ENCODE results near the gene SOD2. TPM values are rescaled to one million over a fixed set of nuclear protein-coding genes. Genes with fewer than 3 reads are reported as not detected.
"Not testable (repeated sequence)": the region's sequence is repeated elsewhere in the genome, so short reads cannot be mapped to it uniquely, and the experiment has no call there.

SOD2 gene
- total RNA-seq, 1 donor: 775 TPM

DNA sequence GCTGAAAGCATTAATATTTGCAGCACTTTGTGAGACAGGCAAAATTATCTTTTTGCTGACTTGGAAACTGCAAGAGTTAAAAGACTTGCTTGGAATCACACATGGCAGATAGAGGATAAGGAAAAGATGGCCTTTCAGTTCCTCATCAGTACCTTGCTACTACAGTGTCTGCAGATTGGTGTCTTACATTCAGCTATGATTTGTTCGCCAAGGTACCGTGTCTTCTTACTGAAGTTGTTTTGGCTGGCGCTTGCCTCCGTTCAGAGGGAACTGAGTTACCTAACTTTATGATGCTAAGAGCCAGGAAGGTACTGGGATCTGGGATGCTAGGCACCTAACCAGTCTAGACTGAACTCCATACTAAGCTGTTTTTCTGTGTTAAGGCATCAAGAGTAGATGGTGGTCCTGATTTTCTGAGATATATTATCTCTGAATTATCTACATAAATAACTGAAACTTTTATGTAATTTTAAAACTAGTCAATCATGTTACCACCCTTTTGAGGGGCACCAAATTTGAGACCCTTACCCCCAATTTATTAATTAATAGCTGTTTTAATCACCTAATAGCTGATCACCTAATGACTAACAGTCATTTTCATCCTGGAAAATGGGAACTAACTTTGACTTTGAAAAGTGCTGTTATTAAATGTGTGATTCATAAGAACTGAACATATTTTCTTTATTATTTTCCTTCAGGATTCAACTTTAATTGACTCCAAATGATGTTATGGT lies 36.7 kb upstream of the SOD2 start:
- TF ChIP-seq, protein P1, sequence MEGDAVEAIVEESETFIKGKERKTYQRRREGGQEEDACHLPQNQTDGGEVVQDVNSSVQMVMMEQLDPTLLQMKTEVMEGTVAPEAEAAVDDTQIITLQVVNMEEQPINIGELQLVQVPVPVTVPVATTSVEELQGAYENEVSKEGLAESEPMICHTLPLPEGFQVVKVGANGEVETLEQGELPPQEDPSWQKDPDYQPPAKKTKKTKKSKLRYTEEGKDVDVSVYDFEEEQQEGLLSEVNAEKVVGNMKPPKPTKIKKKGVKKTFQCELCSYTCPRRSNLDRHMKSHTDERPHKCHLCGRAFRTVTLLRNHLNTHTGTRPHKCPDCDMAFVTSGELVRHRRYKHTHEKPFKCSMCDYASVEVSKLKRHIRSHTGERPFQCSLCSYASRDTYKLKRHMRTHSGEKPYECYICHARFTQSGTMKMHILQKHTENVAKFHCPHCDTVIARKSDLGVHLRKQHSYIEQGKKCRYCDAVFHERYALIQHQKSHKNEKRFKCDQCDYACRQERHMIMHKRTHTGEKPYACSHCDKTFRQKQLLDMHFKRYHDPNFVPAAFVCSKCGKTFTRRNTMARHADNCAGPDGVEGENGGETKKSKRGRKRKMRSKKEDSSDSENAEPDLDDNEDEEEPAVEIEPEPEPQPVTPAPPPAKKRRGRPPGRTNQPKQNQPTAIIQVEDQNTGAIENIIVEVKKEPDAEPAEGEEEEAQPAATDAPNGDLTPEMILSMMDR (IDR thresholded peaks at IDR 0.05; ENCODE audit: insufficient read depth, low read depth, low read length): no peak
- H3K4me3 ChIP-seq (ENCODE audit: low read depth, low read length): peak overlapping the region; percentile 90
- peak; percentile 28 for DNase-seq (ENCODE audit: low read depth)

DNA sequence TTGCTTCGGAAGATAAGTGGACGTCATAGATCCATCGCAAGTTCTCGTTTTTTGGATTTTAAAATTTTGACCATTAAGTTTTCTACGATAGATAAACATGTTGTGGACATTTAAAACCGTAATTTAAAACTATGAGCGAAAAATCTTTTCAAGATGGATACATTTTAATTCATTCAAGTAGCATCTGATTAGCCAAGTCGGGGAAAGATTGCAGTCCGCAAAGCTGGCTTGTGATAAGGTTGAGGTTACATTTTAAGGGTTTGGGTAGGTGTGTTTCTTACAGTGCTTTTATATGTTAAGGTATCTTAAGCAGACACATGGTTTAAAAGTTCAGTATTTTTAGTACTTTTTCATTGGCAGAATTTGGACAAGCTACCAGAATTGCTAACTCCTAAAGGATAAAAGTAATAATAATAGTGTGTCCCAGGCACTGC lies 35.5 kb upstream of the SOD2 start:
- no peak for DNase-seq (ENCODE audit: low read depth)
- peak overlapping the region; percentile 90 for H3K4me3 ChIP-seq (ENCODE audit: low read depth, low read length)
- TF ChIP-seq, protein P1 (IDR thresholded peaks at IDR 0.05; ENCODE audit: insufficient read depth, low read depth, low read length): no peak

DNA sequence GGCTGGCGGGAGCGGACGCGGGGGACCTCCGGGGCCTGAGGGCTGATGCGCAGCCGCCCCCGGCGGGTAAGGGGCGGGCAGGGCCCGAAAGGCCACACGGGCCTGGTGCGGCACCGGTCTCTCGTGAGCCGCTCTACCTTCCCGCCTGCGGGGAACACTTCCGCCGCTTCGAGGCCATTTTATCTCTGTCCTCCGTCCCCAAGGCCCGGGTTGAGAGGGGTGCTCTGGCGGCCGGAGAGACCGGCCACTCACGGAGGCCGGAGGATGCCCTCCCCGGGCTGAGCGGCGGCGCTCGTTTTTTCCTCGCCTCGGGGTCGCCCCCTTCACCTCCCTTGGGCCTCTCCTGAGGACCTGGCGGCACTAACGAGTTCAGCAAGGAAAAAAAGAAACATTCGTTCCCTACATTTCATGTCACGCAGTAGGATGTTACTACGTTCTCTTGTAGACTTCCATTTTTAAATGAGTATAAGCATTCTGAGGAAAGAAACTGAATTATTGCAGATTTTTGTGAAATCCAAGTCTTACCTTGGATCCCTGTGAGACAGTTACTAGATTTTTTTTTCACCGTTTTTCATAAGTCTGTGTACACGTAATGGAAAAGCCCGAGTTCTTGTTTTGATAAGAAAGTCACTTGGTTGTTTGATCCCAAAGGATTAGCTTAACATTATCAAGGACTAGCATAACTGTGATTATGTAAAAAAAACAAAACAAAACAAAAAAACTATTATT lies 34.8 kb upstream of the SOD2 start:
- TF ChIP-seq, protein P1 (IDR thresholded peaks at IDR 0.05; ENCODE audit: insufficient read depth, low read depth, low read length): no peak
- peak overlapping the region; percentile 90 for H3K4me3 ChIP-seq (ENCODE audit: low read depth, low read length)
- DNase-seq (ENCODE audit: low read depth): peak; percentile 71

DNA sequence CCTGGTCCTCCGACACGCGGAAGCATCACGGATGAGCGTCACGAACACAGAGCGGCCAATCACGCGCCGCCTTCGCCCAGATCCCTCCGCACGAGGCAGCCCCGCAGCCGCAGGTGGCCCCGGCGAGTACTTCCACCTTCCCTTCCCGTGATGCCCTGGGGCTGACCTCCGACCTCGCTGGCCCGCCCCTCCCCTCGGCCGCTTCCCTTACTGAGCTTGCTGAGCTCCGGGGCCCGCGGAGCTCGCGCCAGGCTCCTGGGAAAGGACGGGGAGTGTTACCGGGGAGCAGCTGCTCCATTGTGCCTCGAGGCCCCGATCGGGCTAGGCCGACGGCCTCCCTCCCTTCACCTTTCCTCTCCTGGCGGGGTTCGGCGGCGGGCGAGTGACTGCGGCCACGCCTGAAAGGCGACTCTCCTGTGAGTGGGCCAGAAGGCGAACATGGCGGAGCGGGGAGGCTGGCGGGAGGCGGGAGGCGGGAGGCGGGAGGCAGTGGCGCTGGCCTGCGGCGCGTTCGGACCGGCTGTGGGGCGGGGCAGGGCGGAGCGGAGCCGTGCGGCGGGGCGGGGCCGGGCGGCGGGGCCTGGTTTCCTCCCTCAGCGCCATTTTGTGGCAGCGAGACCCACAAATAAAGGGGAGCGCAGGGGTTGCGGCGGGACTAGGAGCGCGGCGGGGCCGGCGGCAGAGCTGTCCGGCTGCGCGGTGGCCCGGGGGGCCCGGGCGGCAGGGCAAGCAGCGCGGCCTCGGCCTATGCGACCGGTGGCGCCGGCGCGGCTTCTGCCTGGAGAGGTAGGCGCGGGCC lies 34.1 kb upstream of the SOD2 start, which contains the start of gene WTAP:
TSS of gene WTAP (plus strand) at position 589 of the 799 bp plus-strand sequence. CDS start 8,760 bp downstream, outside the sequence.
- peak within 1 kb of the TSS; percentile 90 for H3K4me3 ChIP-seq (ENCODE audit: low read depth, low read length)
- TF ChIP-seq, protein P1 (IDR thresholded peaks at IDR 0.05; ENCODE audit: insufficient read depth, low read depth, low read length): no peak
- DNase-seq (ENCODE audit: low read depth): peak; percentile 95

DNA sequence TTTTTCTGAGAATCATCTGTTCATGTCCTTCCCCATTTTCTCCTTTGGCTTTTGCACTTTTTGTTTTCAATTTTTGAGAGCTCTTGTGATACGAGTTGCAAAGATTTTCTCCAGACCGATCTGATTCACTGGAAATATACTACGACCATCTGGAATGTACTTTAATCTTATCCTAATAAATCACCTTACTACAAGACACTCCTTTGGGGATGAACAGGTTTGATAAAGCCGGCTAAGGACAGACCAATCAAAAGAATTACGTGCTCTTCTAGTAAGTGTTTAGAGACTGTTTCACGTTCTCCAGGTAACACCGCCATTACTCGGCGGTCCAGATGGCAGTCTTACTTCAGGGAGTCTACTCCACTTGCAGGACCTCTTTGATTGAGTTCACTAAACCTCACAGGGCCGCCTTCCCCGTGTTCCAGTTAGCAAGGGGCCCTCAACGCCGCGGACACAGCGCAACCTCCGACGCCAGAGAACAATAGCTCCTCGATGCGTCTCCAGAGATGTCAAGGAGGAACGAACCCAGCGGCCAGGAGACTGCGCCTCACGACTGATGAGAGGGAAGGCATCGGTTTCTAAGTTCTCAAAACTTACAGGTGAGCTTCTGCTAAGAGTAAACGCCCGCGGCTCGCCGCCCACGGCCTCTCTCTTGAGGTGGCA lies 33.3 kb upstream of the SOD2 start:
- H3K4me3 ChIP-seq (ENCODE audit: low read depth, low read length): peak overlapping the region; percentile 90
- DNase-seq (ENCODE audit: low read depth): no peak
- TF ChIP-seq, protein P1 (IDR thresholded peaks at IDR 0.05; ENCODE audit: insufficient read depth, low read depth, low read length): no peak

DNA sequence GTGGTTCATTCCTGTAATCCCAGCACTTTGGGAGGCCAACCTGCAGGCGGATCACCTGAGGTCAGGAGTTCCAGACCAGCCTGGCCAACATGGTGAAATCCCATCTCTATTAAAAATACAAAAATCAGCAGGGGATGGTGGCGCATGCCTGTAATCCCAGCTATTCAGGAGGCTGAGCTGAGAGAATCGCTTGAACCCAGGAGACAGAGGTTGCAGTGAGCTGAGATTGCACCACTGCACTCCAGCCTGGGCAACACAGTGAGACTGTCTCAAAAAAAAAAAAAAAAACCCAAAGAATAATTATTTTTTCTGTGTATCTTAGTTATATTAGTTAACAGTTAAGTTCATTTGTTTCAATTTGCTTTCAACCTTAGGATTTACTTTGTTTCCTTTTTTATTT lies 32.2 kb upstream of the SOD2 start:
- not testable (repeated sequence) for H3K4me3 ChIP-seq (ENCODE audit: low read depth, low read length); DNase-seq (ENCODE audit: low read depth)

Measured in fibroblast of villous mesenchyme (primary cell).